ENCODE results near the gene PRRT1.

Gene PRRT1

GRCh38 chr6:32181915-32182529 is 30.3 kb upstream of the PRRT1 start:
- Histone ChIP-seq H3K27me3 (ENCODE audit: control insufficient read depth in 2 of 2, insufficient read depth in 2 of 2, low read length in 2 of 2) (no peaks in the 10 kb centered on the region), H3K4me3 (ENCODE audit: low read length in 2 of 2) (no peak overlapping the region), H3K27ac (ENCODE audit: low read depth in 2 of 2, low read length in 2 of 2) (no peak overlapping the region), H3K4me1 (ENCODE audit: control insufficient read depth in 2 of 2, insufficient read depth in 2 of 2, low read length in 2 of 2) (peaks cover 15 to 27% of the 10 kb centered on the region in 2 donors), H3K9ac (ENCODE audit: low read depth in 1 of 2, low read length in 2 of 2) (no peak overlapping the region), H3K9me3 (ENCODE audit: control insufficient read depth in 2 of 2, low read length in 2 of 2) (no peaks in the 10 kb centered on the region), H3K36me3 (ENCODE audit: control insufficient read depth in 2 of 2, insufficient read depth in 2 of 2, low read length in 2 of 2) (peaks cover 19 to 38% of the 10 kb centered on the region in 2 donors)

GRCh38 chr6:32181148-32181702 is 29.5 kb upstream of the PRRT1 start:
- Histone ChIP-seq H3K4me1 (ENCODE audit: control insufficient read depth in 2 of 2, insufficient read depth in 2 of 2, low read length in 2 of 2) (peaks cover 19 to 35% of the 10 kb centered on the region in 2 donors), H3K9me3 (ENCODE audit: control insufficient read depth in 2 of 2, low read length in 2 of 2) (no peaks in the 10 kb centered on the region), H3K27ac (ENCODE audit: low read depth in 2 of 2, low read length in 2 of 2) (no peak overlapping the region), H3K9ac (ENCODE audit: low read depth in 1 of 2, low read length in 2 of 2) (no peak overlapping the region), H3K4me3 (ENCODE audit: low read length in 2 of 2) (no peak overlapping the region), H3K36me3 (ENCODE audit: control insufficient read depth in 2 of 2, insufficient read depth in 2 of 2, low read length in 2 of 2) (peaks cover 15 to 30% of the 10 kb centered on the region in 2 donors), H3K27me3 (ENCODE audit: control insufficient read depth in 2 of 2, insufficient read depth in 2 of 2, low read length in 2 of 2) (no peaks in the 10 kb centered on the region)

- peaks cover 28 to 45% of the 10 kb centered on the region in 2 donors for H3K4me1 ChIP-seq (ENCODE audit: control insufficient read depth in 2 of 2, insufficient read depth in 2 of 2, low read length in 2 of 2)
- peak overlapping the region in 1 of 2 donors; percentile 91 for H3K4me3 ChIP-seq (ENCODE audit: low read length in 2 of 2)
- no peak overlapping the region for H3K27ac ChIP-seq (ENCODE audit: low read depth in 2 of 2, low read length in 2 of 2)
- H3K36me3 ChIP-seq (ENCODE audit: control insufficient read depth in 2 of 2, insufficient read depth in 2 of 2, low read length in 2 of 2): peaks cover 15 to 30% of the 10 kb centered on the region in 2 donors
- H3K27me3 ChIP-seq (ENCODE audit: control insufficient read depth in 2 of 2, insufficient read depth in 2 of 2, low read length in 2 of 2): no peaks in the 10 kb centered on the region
- no peaks in the 10 kb centered on the region for H3K9me3 ChIP-seq (ENCODE audit: control insufficient read depth in 2 of 2, low read length in 2 of 2)
- H3K9ac ChIP-seq (ENCODE audit: low read depth in 1 of 2, low read length in 2 of 2): no peak overlapping the region
These were observed 28.1 kb upstream of the PRRT1 start for GRCh38 chr6:32179766-32180405.

GRCh38 chr6:32178547-32179440 is 27.1 kb upstream of the PRRT1 start:
- H3K9me3 ChIP-seq (ENCODE audit: control insufficient read depth in 2 of 2, low read length in 2 of 2): no peaks in the 10 kb centered on the region
- H3K36me3 ChIP-seq (ENCODE audit: control insufficient read depth in 2 of 2, insufficient read depth in 2 of 2, low read length in 2 of 2): peaks cover 15 to 25% of the 10 kb centered on the region in 2 donors
- H3K27me3 ChIP-seq (ENCODE audit: control insufficient read depth in 2 of 2, insufficient read depth in 2 of 2, low read length in 2 of 2): no peaks in the 10 kb centered on the region
- H3K27ac ChIP-seq (ENCODE audit: low read depth in 2 of 2, low read length in 2 of 2): peak overlapping the region; percentile 98
- peak overlapping the region; percentile 75 to 93 for H3K9ac ChIP-seq (ENCODE audit: low read depth in 1 of 2, low read length in 2 of 2)
- H3K4me3 ChIP-seq (ENCODE audit: low read length in 2 of 2): peak overlapping the region; percentile 91 to 97
- peaks cover 32 to 47% of the 10 kb centered on the region in 2 donors for H3K4me1 ChIP-seq (ENCODE audit: control insufficient read depth in 2 of 2, insufficient read depth in 2 of 2, low read length in 2 of 2)

- Histone ChIP-seq H3K4me3 (ENCODE audit: low read length in 2 of 2) (peak within 1 kb of the TSS; percentile 91 to 97), H3K9me3 (ENCODE audit: control insufficient read depth in 2 of 2, low read length in 2 of 2) (no peaks in the 10 kb centered on the region), H3K36me3 (ENCODE audit: control insufficient read depth in 2 of 2, insufficient read depth in 2 of 2, low read length in 2 of 2) (peaks cover 8 to 20% of the 10 kb centered on the region in 2 donors), H3K9ac (ENCODE audit: low read depth in 1 of 2, low read length in 2 of 2) (peak within 1 kb of the TSS; percentile 75 to 94), H3K4me1 (ENCODE audit: control insufficient read depth in 2 of 2, insufficient read depth in 2 of 2, low read length in 2 of 2) (peaks cover 32 to 47% of the 10 kb centered on the region in 2 donors), H3K27ac (ENCODE audit: low read depth in 2 of 2, low read length in 2 of 2) (peak within 1 kb of the TSS; percentile 98), H3K27me3 (ENCODE audit: control insufficient read depth in 2 of 2, insufficient read depth in 2 of 2, low read length in 2 of 2) (no peaks in the 10 kb centered on the region)
These were observed 26.2 kb upstream of the PRRT1 start, which contains the start of gene RNF5 for GRCh38 chr6:32177788-32178546. Gene RNF5 (plus strand): TSS chr6:32178405. CDS start chr6:32178512, 107 bp downstream.

- H3K4me3 ChIP-seq (ENCODE audit: low read length in 2 of 2): peak overlapping the region; percentile 91 to 97
- peaks cover 6 to 13% of the 10 kb centered on the region in 2 donors for H3K36me3 ChIP-seq (ENCODE audit: control insufficient read depth in 2 of 2, insufficient read depth in 2 of 2, low read length in 2 of 2)
These were observed 25.5 kb upstream of the PRRT1 start for GRCh38 chr6:32177183-32177787.

GRCh38 chr6:32176476-32177182 is 24.9 kb upstream of the PRRT1 start:
- Histone ChIP-seq H3K9ac (ENCODE audit: low read depth in 1 of 2, low read length in 2 of 2) (peak overlapping the region; percentile 75 to 94), H3K9me3 (ENCODE audit: control insufficient read depth in 2 of 2, low read length in 2 of 2) (no peaks in the 10 kb centered on the region), H3K27ac (ENCODE audit: low read depth in 2 of 2, low read length in 2 of 2) (peak overlapping the region; percentile 98), H3K4me1 (ENCODE audit: control insufficient read depth in 2 of 2, insufficient read depth in 2 of 2, low read length in 2 of 2) (peaks cover 32 to 47% of the 10 kb centered on the region in 2 donors), H3K27me3 (ENCODE audit: control insufficient read depth in 2 of 2, insufficient read depth in 2 of 2, low read length in 2 of 2) (no peaks in the 10 kb centered on the region), H3K4me3 (ENCODE audit: low read length in 2 of 2) (peak overlapping the region; percentile 91 to 97), H3K36me3 (ENCODE audit: control insufficient read depth in 2 of 2, insufficient read depth in 2 of 2, low read length in 2 of 2) (peaks cover 6 to 12% of the 10 kb centered on the region in 2 donors)

More at GRCh38 chr6:32177183-32177787, 25.5 kb upstream of the PRRT1 start:
- no peaks in the 10 kb centered on the region for H3K9me3 ChIP-seq (ENCODE audit: control insufficient read depth in 2 of 2, low read length in 2 of 2)
- peak overlapping the region; percentile 75 to 94 for H3K9ac ChIP-seq (ENCODE audit: low read depth in 1 of 2, low read length in 2 of 2)
- H3K4me1 ChIP-seq (ENCODE audit: control insufficient read depth in 2 of 2, insufficient read depth in 2 of 2, low read length in 2 of 2): peaks cover 32 to 47% of the 10 kb centered on the region in 2 donors
- peak overlapping the region; percentile 98 for H3K27ac ChIP-seq (ENCODE audit: low read depth in 2 of 2, low read length in 2 of 2)
- H3K27me3 ChIP-seq (ENCODE audit: control insufficient read depth in 2 of 2, insufficient read depth in 2 of 2, low read length in 2 of 2): no peaks in the 10 kb centered on the region

GRCh38 chr6:32175711-32176475 is 24.2 kb upstream of the PRRT1 start, which contains the start of gene AGPAT1:
Gene AGPAT1 (minus strand): TSS chr6:32176084. CDS start chr6:32171496, 4,588 bp downstream.
- Histone ChIP-seq H3K27ac (ENCODE audit: low read depth in 2 of 2, low read length in 2 of 2) (peak within 1 kb of the TSS; percentile 98), H3K4me1 (ENCODE audit: control insufficient read depth in 2 of 2, insufficient read depth in 2 of 2, low read length in 2 of 2) (peaks cover 32 to 40% of the 10 kb centered on the region in 2 donors), H3K9me3 (ENCODE audit: control insufficient read depth in 2 of 2, low read length in 2 of 2) (no peaks in the 10 kb centered on the region), H3K9ac (ENCODE audit: low read depth in 1 of 2, low read length in 2 of 2) (peak within 1 kb of the TSS; percentile 89 to 94), H3K36me3 (ENCODE audit: control insufficient read depth in 2 of 2, insufficient read depth in 2 of 2, low read length in 2 of 2) (peaks cover 0 to 12% of the 10 kb centered on the region in 2 donors), H3K4me3 (ENCODE audit: low read length in 2 of 2) (peak within 1 kb of the TSS; percentile 91 to 97), H3K27me3 (ENCODE audit: control insufficient read depth in 2 of 2, insufficient read depth in 2 of 2, low read length in 2 of 2) (no peaks in the 10 kb centered on the region)
